GM19328 (cell line): ENCODE measurements around the gene LIMK1.

Experiments
- ATAC-seq: cut with Tn5 transposase; IDR thresholded peaks from one replicate; pipeline ENCODE4 v1.9.1; 2021; ENCODE audit warnings: mild to moderate bottlenecking, moderate library complexity; ENCODE audit not compliant: unreplicated experiment

Gene LIMK1

DNA sequence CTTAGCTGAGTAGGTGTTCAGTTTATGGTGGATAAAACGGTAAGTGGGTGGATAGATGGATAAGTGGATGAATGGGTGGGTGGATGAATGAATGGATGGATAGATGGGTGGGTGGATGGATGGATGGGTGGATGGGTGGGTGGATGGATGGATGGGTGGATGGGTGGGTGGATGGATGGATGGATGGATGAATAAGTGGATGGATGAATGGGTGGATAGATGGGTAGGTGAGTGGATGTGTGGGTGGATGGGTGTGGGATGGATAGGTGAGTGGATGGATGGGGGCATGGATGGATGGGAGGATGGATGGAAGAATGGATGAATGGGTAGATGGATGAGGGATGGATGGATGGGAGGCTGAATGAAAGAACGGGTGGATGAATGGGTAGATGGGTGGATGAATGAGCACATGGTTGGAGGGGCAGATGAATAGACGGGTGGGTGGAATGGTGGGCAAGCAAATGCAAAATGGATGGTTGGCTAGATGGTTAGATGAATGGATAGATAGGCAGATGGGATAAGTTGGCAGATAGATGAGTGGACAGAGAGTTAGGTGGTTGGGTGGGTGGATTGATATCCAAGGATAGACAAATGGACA lies 29.9 kb upstream of the LIMK1 start:
- no peak for ATAC-seq

DNA sequence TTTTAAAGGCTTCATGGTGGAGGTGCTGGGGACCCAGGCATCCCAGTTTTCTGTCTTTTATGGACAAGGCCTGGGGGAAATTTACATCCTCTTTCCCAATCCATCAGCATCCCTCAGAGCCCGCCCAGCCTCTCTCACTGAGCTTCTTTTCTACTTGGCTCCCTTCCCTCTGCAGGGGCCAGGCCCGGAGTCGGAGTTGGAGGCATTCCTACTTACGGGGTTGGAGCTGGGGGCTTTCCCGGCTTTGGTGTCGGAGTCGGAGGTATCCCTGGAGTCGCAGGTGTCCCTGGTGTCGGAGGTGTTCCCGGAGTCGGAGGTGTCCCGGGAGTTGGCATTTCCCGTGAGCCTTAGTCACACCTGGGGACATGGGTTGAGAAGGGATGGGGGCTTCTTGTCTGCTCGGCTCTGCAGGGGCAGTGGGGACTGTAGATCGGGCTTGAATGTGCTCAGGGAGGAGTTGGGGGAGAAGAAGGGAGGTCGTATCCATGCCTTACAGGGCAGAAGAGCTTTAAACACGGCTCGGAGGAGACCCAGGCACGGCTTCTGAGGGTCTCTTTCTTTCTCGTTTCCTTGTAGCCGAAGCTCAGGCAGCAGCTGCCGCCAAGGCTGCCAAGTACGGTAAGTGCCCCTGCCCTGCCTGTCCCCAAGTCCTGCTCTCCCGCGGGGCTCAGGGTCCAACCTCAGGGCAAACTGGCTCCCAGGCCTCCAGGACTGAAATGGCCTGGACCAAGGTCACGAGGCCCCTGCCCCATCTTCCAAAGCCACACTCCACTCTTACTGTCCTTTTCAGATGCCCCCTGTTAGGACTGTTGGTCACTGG lies 27.3 kb upstream of the LIMK1 start:
- no peak for ATAC-seq

DNA sequence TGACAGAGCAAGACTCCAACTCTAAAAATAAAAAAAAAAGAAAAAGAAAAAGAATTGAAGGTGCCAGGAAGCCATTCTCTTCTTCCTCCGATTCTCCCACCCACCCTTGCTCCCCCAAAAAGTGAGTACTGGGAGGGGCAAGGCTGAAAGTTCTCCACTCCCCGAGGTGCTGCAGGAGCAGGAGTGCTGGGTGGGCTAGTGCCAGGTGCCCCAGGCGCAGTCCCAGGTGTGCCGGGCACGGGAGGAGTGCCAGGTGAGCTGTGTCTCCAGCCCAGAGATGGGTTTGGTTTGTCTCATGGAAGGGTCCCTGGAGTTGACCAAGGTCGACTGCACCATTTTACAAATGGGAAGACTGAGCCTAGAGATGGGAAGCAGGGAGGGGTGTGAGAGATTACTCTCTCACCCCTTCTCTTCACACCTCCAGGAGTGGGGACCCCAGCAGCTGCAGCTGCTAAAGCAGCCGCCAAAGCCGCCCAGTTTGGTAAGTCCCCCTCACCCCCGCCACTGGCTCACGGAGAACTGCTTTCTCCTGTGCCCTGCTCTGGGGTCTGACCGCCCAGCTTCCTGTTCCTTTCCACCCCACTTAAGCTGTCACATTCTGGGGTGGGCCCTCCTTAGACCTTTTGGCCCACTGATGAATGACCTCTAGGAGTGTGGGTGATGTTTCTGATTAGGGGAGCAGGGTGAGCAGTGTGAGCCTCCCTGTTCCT lies 26.2 kb upstream of the LIMK1 start:
- ATAC-seq: no peak

DNA sequence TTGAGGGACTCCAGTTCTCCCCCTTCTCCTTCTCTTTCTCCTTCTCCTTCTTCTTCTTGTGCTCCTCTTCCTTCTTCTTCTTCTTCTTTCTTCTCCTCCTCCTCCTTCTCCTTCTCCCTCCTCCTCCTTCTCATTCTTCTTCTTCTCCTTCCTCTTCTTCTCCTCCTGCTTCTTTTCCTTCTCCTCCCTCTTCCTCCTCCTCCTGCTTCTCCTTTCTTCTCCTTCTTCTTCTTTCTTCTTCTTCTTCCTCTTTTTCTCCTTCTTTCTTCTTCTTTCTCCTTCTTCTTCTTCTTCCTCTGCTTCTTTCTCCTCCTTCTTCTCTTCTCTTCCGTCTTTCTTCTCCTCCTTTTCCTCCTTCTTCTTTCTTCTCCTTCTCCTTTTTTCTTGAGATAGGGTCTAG lies 25.6 kb upstream of the LIMK1 start:
- ATAC-seq: no peak

DNA sequence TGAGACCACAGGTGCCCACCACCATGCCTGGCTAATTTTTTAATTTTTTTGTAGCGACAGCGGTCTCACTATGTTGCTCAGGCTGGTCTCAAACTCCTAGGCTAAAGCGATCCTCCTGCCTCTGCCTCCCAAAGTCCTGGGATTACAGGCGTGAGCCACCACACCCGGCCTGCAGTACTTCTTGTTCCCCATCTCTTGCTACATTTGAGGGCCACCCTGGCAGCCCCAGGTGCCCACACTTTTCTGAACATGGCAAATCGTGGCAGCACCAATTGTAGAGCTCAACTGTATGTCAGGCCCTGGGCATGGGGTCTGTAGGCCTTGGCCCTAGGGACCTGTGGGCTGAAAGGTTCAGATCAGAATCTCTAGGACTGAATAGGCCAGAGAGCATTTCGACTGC lies 25.1 kb upstream of the LIMK1 start:
- ATAC-seq: no peak

DNA sequence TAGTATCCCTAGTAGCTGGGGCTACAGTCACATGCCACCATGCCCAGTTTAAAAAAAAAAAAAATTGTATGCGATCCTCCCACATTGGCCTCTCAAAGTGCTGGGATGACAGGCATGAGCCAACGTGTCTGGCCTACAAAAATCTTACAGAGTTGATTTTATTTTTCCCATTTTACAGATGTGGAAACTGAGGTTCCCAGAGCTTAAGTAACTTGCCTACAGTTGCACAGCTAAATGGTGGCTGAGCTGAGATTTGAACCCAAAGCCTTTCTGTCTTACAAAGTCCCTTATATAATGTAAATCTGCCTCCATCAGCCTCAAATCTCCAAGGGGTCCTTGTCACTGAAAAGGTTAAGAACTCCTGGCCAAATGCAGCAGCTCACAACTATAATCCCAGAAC lies 24.6 kb upstream of the LIMK1 start:
- ATAC-seq: no peak

DNA sequence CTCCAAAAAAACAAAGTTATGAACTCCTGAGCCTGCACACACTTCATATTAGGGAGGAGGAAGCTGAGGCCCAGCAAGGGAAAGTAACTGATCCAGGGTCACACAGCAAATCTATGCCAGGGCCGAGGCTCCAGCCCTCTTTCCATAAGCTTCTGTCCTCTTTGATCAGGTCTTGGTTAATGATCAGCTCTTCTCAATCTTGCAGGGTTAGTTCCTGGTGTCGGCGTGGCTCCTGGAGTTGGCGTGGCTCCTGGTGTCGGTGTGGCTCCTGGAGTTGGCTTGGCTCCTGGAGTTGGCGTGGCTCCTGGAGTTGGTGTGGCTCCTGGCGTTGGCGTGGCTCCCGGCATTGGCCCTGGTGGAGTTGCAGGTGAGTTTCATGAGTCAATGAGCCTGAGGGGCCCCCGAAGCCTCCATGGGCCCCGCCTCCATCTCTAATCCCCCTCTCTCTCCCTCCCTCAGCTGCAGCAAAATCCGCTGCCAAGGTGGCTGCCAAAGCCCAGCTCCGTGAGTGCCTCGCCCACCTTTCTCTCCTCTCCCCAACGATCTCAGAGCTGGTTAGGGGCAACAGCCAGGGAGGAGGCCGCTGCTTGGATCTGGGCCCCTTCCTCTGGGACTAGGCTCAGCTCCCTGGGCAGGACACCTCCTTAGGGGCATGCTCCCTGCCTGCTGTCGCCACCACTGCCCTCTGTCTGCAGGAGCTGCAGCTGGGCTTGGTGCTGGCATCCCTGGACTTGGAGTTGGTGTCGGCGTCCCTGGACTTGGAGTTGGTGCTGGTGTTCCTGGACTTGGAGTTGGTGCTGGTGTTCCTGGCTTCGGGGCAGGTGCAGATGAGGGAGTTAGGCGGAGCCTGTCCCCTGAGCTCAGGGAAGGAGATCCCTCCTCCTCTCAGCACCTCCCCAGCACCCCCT lies 23.7 kb upstream of the LIMK1 start:
- ATAC-seq: no peak

DNA sequence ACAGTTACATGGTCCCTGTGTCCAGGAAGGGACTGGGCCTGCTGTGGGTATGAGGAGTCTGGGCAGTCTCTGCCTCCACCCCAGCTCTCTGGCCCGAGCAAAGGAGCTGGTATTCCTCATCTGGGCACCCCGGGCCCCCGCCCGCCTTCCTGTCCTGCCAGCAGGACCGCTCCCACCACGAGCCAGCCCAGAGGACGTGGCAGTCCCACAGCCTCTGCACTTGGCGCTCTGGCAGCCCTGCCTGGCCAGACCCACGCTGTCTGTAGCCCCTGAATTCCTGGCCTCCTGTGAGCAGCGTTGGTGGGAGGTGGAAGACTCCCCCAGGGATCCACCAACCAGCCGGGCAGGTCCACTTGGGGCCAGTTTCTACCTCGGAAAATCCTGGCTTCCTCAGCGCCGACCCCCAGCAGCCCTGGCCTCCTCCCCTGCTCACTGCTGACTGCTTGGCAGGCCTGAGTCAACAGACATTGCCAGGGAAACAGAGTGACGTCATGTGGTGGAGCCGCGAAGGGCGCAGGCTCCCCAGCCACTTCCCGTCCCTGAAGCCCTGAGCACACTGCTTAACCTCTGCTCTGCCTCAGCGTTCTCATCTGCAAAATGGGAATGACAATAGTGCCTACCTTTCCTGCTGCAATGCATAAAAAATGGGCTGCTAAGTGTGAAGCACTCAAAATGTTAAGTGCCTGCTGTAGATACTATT lies 21.6 kb upstream of the LIMK1 start:
- ATAC-seq: no peak

DNA sequence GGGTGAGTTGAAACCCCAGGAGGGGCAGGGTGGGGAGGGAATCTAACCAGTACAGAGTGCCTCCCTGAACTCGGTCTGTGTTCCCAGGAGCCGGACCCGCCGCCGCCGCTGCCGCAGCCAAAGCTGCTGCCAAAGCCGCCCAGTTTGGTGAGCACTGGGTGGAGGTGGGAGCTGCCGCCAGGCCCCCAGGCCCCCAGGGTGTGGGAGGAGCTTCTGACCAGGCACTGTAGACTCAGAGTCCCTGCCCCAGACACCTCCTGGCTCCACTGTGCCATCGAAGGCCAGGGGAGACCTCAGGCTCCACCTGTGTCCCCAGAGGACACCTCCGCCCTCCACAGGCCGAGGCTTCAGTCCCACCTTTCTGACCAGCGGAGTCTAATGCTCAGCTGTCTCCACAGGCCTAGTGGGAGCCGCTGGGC lies 20.4 kb upstream of the LIMK1 start:
- no peak for ATAC-seq

DNA sequence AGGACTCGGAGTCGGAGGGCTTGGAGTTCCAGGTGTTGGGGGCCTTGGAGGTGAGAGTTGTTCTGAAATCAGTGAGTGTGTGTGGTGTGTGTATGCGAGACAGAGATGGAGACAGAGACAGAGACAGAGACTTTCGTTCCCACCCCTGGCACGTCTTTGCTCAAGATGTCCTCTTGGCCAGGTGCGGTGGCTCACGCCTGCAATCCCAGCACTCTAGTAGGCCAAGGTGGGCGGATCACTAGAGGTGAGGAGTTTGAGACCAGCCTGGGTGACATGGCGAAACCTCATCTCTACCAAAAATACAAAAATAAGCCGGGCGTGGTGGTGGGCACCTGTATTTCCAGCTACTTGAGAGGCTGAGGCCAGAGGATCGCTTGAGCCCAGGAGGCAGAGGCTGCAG lies 20.0 kb upstream of the LIMK1 start:
- ATAC-seq: no peak

DNA sequence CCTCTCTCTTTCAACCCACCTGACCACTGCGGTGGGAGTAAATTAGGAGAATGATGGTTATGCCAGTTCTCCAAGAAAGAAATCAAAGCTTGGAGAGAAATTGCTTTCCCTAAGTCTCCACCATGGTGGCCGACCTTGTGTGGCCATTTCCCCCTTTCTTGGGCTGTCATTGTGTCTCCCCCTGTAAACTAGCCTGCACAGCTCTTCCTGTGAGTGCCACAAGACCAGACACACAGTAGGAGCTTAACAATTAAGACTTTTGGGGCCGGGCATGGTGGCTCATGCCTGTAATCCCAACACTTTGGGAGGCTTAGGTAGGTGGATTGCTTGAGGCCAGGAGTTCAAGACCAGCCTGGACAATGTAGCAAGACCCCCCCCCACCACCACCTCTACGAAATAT lies 18.9 kb upstream of the LIMK1 start:
- no peak for ATAC-seq

DNA sequence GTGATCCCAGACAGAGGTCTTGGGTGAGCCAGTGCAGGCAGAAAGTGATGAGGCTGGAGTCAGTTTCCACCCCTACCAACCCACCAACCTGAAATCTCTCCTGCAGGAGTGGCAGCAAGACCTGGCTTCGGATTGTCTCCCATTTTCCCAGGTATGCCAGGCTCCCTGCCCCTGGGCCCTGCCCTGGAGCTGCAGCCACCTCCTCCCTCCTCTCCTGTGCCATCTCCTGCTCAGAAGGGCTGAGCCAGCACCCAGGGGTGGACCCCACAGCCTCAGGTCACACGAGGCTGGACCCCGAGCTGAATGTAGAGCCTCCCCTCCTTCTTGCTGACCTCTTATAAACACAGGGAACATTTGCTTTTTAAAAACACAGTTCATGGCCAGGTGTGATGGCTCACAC lies 17.0 kb upstream of the LIMK1 start:
- no peak for ATAC-seq

DNA sequence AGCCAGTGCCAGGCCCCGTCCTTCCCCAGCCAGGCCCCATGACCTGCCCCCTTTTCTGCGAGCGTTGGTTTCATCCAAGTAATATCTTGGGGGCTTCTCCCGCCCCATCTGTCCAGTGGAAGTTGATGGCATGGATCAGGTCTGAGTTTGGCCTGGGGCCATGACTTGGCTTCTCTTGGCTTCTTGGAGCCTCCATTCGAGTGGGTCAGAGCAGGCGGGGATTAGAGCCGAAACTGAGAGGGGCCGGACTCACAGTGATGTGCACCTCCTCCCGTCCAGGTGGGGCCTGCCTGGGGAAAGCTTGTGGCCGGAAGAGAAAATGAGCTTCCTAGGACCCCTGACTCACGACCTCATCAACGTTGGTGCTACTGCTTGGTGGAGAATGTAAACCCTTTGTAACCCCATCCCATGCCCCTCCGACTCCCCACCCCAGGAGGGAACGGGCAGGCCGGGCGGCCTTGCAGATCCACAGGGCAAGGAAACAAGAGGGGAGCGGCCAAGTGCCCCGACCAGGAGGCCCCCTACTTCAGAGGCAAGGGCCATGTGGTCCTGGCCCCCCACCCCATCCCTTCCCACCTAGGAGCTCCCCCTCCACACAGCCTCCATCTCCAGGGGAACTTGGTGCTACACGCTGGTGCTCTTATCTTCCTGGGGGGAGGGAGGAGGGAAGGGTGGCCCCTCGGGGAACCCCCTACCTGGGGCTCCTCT lies 15.1 kb upstream of the LIMK1 start:
- ATAC-seq: no peak

DNA sequence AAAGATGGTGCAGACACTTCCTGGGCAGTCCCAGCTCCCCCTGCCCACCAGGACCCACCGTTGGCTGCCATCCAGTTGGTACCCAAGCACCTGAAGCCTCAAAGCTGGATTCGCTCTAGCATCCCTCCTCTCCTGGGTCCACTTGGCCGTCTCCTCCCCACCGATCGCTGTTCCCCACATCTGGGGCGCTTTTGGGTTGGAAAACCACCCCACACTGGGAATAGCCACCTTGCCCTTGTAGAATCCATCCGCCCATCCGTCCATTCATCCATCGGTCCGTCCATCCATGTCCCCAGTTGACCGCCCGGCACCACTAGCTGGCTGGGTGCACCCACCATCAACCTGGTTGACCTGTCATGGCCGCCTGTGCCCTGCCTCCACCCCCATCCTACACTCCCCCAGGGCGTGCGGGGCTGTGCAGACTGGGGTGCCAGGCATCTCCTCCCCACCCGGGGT lies 14.5 kb upstream of the LIMK1 start:
- ATAC-seq: no peak

DNA sequence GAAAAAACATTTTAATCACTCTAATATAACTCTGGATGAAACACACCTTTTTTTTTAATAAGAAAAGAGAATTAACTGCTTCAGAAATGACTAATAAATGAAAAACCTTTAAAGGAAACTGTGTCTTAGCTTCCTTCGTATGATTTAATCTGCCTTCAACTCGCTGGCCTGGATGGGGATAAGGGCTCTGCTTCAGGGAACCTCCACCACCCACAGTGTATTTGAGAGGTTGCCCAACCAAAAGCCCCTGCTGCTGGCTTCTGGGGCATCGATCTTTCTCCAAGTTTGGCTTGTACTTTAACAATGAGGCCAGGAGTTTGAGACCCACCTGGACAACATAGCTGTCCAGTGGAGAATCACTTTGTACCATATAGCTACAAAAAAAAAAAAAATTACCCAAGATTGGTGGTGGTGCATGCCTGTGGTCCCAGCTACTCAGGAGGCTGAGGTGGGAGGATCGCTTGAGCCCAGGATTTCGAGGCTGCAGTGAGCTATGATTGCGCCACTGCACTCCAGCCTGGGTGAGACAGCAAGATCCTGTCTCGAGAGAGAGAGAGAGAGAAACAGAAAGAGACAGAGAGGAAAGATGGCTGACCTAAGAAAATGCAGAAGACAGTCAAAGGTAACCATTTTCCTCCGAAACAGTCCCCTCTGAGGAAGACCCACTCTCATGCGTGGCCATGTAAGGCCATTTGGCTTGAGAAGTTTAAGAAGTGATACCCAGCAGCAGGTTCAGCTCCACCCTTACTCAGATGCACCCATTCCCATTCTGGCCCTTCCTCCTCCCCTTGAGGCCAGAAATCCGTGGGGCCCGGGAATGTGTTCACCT lies 13.6 kb upstream of the LIMK1 start:
- ATAC-seq: no peak

DNA sequence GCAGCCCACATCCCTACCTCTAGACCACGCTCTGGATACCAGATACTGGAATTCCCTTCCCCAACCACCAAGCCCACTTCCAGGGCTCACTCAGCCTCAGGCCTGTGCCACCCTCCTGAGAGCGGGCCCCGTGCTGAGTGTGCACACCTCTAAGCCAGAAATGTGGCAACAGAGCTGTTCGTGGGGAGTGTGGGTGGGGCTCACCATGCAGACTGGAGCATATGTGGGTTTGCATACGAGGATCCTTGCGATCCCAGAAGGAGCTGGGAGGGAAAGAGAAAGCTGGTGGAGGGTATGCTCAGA lies 13.0 kb upstream of the LIMK1 start:
- no peak for ATAC-seq

DNA sequence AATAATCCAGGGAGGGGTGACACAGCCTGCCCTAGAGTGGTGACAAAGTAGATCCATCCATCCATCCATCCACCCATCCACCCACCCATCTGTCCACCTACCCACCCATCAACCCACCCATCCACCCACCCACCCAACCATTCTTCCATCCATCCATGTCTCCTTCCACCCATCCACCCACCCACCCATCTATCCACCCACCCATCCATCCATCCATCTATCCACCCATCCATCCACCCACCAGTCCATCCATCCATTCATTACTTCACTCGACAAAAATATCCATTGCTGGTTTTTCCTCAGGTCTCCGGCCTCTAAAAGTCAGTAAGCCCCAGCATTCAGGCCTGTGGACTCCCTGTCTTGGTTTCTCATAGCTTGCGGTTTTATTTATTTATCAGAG lies 12.5 kb upstream of the LIMK1 start:
- no peak for ATAC-seq

DNA sequence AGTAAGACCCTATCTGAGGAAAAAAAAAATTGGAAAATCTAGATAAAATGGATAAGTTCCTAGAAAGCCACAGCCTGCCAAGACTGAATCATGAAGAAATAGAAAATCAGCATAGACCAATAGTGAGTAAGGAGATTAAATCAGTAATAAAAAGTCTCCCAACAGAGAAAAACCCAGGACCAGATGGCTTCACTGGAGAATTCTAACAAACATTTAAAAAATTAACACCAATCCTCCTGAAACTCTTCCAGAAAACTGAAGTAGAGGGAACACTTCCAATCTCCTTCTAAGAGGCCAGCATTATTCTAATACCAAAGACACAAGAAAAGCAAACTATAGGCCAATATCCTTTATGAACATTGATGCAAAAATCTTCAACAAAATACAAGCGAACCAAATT lies 8.8 kb upstream of the LIMK1 start:
- ATAC-seq: no peak

DNA sequence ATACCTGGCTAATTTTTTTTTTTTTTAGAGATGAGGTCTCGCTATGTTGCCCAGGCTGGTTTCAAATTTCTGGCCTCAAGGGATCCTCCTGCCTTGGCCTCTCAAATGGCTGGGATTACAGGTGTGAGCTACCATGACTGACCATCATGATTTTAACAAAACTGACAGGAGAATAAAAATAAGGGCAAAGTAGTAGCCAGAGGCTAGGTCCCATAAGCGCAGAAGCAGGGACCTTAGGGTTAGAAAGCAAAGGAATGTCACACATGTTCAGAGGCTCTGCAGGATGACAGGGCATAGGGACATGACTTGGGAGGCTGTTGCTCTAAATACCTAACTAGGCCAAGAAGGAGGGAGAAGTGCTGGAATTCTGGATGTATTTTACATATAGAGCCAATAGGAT lies 5.1 kb upstream of the LIMK1 start:
- no peak for ATAC-seq
